OCI-LY1 (cell line): ENCODE results near the gene SLC17A2.

Source experiments
- H2AFZ ChIP-seq: fragments of 200-600 bp; sonication (generic), shearing (Covaris generic); 2 replicates; pipeline ENCODE4 v1.6.0; 2014; ENCODE audit warnings: antibody characterized with exemption, mild to moderate bottlenecking, low read length
- H3F3A ChIP-seq: fragments of 200-600 bp; sonication (generic), shearing (Covaris generic); 2 replicates; pipeline ENCODE4 v1.6.0; 2014; ENCODE audit warnings: mild to moderate bottlenecking, antibody characterized with exemption, low read length, moderate library complexity; ENCODE audit not compliant: insufficient read depth
- H3K27ac ChIP-seq: fragments of 200-600 bp; sonication (generic); 2 replicates; pipeline ENCODE4 v1.5.1; 2014; ENCODE audit warnings: low read length, mixed run types, mild to moderate bottlenecking, low read depth; ENCODE audit not compliant: poor library complexity, severe bottlenecking
- H3K27me3 ChIP-seq: fragments of 200-600 bp; sonication (generic); 2 replicates; pipeline ENCODE4 v1.6.0; 2014; ENCODE audit warnings: antibody characterized with exemption, mild to moderate bottlenecking, low read length, moderate library complexity; ENCODE audit not compliant: insufficient read depth
- H3K36me3 ChIP-seq: fragments of 200-600 bp; sonication (generic); 2 replicates; pipeline ENCODE4 v1.6.1; 2014; ENCODE audit warnings: mild to moderate bottlenecking, antibody characterized with exemption, low read length, moderate library complexity, mixed read lengths; ENCODE audit not compliant: insufficient read depth
- H3K4me1 ChIP-seq: fragments of 200-600 bp; sonication (generic); 2 replicates; pipeline ENCODE4 v1.5.1; 2014; ENCODE audit warnings: mild to moderate bottlenecking, low read length, moderate library complexity; ENCODE audit not compliant: insufficient read depth, severe bottlenecking
- H3K4me2 ChIP-seq: fragments of 200-600 bp; sonication (generic), shearing (Covaris generic); 2 replicates; pipeline ENCODE4 v1.6.1; 2014; ENCODE audit warnings: low read length
- H3K4me3 ChIP-seq: fragments of 200-600 bp; sonication (generic); 2 replicates; pipeline ENCODE4 v1.5.1; 2014; ENCODE audit warnings: low read length, low read depth, mild to moderate bottlenecking, mixed read lengths; ENCODE audit not compliant: poor library complexity, severe bottlenecking
- H3K79me2 ChIP-seq: fragments of 200-600 bp; shearing (Covaris generic); 2 replicates; pipeline ENCODE4 v1.6.1; 2016; ENCODE audit warnings: mixed run types, low read length, mixed read lengths; ENCODE audit not compliant: insufficient read depth
- H3K9ac ChIP-seq: fragments of 200-600 bp; sonication (generic), shearing (Covaris generic); 2 replicates; pipeline ENCODE4 v1.6.1; 2014; ENCODE audit warnings: mild to moderate bottlenecking, low read length, mixed read lengths
- H3K9me2 ChIP-seq: fragments of 200-600 bp; sonication (generic), shearing (Covaris generic); 2 replicates; pipeline ENCODE4 v1.6.1; 2014; ENCODE audit warnings: low read depth, mild to moderate bottlenecking, low read length, mixed read lengths
- H3K9me3 ChIP-seq: fragments of 200-600 bp; shearing (Covaris generic); 2 replicates; pipeline ENCODE4 v1.6.1; 2014; ENCODE audit warnings: low read length, mixed read lengths
- H4K20me1 ChIP-seq: fragments of 200-600 bp; sonication (generic), shearing (Covaris generic); 2 replicates; pipeline ENCODE4 v1.6.0; 2016; ENCODE audit warnings: mild to moderate bottlenecking, low read length; ENCODE audit not compliant: insufficient read depth
- EZH2 ChIP-seq: fragments of 200-600 bp; sonication (generic), shearing (Covaris generic); IDR thresholded peaks from 2 replicates; pipeline ENCODE4 v1.8.0; 2017; ENCODE audit warnings: borderline replicate concordance, mixed run types, mild to moderate bottlenecking, antibody characterized with exemption, low read length, moderate library complexity, mixed read lengths
- TF ChIP-seq, protein P1 (sequence below): fragments of 200-600 bp; sonication (generic), shearing (Covaris generic); IDR thresholded peaks from 2 replicates; pipeline ENCODE4 v1.5.1; 2017; ENCODE audit warnings: mild to moderate bottlenecking, antibody characterized with exemption, low read length, moderate library complexity, mixed read lengths

The SLC17A2 gene

GRCh38 chr6:25916330-25916729 is 14.2 kb downstream of the SLC17A2 start:
- H3F3A ChIP-seq, result no peaks in the 10 kb centered on the region
- no peak overlapping the region for H3K27ac ChIP-seq
- no peaks in the 10 kb centered on the region for H4K20me1 ChIP-seq
- H3K79me2 ChIP-seq, result no peaks in the 10 kb centered on the region
- H3K9me2 ChIP-seq, result no peaks in the 10 kb centered on the region
- no peak overlapping the region for H2AFZ ChIP-seq
- H3K4me1 ChIP-seq, result no peaks in the 10 kb centered on the region
- no peaks in the 10 kb centered on the region; the same call in 1 of the 2 replicates for H3K27me3 ChIP-seq
- no peak overlapping the region for H3K9ac ChIP-seq
- no peak overlapping the region for H3K4me3 ChIP-seq
- H3K36me3 ChIP-seq, result no peaks in the 10 kb centered on the region
- H3K4me2 ChIP-seq, result no peak overlapping the region
- no peak for TF ChIP-seq EZH2
- TF ChIP-seq, protein P1, sequence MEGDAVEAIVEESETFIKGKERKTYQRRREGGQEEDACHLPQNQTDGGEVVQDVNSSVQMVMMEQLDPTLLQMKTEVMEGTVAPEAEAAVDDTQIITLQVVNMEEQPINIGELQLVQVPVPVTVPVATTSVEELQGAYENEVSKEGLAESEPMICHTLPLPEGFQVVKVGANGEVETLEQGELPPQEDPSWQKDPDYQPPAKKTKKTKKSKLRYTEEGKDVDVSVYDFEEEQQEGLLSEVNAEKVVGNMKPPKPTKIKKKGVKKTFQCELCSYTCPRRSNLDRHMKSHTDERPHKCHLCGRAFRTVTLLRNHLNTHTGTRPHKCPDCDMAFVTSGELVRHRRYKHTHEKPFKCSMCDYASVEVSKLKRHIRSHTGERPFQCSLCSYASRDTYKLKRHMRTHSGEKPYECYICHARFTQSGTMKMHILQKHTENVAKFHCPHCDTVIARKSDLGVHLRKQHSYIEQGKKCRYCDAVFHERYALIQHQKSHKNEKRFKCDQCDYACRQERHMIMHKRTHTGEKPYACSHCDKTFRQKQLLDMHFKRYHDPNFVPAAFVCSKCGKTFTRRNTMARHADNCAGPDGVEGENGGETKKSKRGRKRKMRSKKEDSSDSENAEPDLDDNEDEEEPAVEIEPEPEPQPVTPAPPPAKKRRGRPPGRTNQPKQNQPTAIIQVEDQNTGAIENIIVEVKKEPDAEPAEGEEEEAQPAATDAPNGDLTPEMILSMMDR, result no peak
- H3K9me3 ChIP-seq, result no peaks in the 10 kb centered on the region

DNA sequence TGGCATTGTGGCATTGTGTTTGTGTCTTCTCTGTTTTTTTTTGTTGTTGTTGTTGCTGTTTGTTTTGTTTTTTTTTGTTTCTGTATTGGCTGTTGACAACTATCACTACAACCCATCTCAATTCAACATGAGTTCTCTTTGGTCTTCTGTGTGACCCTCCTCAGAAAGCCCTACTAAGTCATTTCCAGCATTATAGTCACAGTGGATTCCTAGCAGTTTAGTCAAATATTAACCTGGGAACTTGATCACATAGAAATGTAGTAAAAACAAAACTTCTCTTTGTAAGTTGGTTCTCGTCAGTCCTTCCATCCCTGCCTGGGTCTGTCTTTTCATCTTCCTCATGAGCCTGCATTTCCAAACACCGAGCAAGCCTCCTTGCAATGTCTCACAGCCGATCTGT is 16.8 kb downstream of the SLC17A2 start:
- H4K20me1 ChIP-seq, result no peaks in the 10 kb centered on the region
- no peak overlapping the region for H3K27ac ChIP-seq
- no peak overlapping the region for H3K4me3 ChIP-seq
- H3K79me2 ChIP-seq, result no peaks in the 10 kb centered on the region
- H3K9ac ChIP-seq, result no peak overlapping the region
- no peaks in the 10 kb centered on the region for H3F3A ChIP-seq
- no peaks in the 10 kb centered on the region for H3K4me1 ChIP-seq
- no peak for TF ChIP-seq EZH2
- TF ChIP-seq, protein P1, result no peak
- no peaks in the 10 kb centered on the region for H3K36me3 ChIP-seq
- no peak overlapping the region for H2AFZ ChIP-seq
- no peaks in the 10 kb centered on the region for H3K9me3 ChIP-seq
- no peaks in the 10 kb centered on the region for H3K9me2 ChIP-seq
- H3K27me3 ChIP-seq, result no peaks in the 10 kb centered on the region; the same call in 1 of the 2 replicates
- no peak overlapping the region for H3K4me2 ChIP-seq

- TF ChIP-seq, protein P1, result no peak
- TF ChIP-seq EZH2, result no peak
- no peak overlapping the region for H3K9ac ChIP-seq
- H3K27ac ChIP-seq, result no peak overlapping the region
- no peaks in the 10 kb centered on the region for H3K9me3 ChIP-seq
- H4K20me1 ChIP-seq, result no peaks in the 10 kb centered on the region
- H3K27me3 ChIP-seq, result no peaks in the 10 kb centered on the region
- H3K36me3 ChIP-seq, result no peaks in the 10 kb centered on the region
- no peaks in the 10 kb centered on the region for H3F3A ChIP-seq
- no peaks in the 10 kb centered on the region for H3K9me2 ChIP-seq
- no peak overlapping the region for H3K4me2 ChIP-seq
- no peak overlapping the region for H2AFZ ChIP-seq
- no peak overlapping the region for H3K4me3 ChIP-seq
- no peaks in the 10 kb centered on the region for H3K4me1 ChIP-seq
- no peaks in the 10 kb centered on the region for H3K79me2 ChIP-seq
Measured at GRCh38 chr6:25911351-25911750, 19.1 kb downstream of the SLC17A2 start.
